Measurements from ENCODE around the gene PLXNA3. TPM values are rescaled to one million over a fixed set of nuclear protein-coding genes. Genes with fewer than 3 reads are reported as not detected.

Gene PLXNA3
- total and polyA plus RNA-seq, 8 donors = 2.3 to 296 (median 13.9) TPM

DNA sequence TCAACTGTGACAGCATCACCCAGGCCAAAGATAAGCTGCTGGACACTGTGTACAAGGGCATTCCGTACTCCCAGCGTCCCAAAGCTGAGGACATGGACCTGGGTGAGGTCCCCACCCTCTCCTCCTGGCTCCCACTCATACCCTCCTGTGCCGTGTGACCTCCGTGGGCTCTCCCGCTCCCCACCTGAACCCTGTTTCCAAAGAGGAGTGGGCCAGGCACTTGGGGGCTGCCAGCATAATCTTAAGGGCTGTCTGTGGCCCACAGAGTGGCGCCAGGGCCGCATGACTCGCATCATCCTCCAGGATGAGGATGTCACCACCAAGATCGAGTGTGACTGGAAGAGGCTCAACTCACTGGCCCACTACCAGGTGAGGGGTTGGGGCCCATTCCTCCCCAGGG lies 11.0 kb downstream of the PLXNA3 start:
- 88 to 92% (median 88%) methylated on average over 7 to 9 of the region's 9 CpGs for WGBS, 5 donors

DNA sequence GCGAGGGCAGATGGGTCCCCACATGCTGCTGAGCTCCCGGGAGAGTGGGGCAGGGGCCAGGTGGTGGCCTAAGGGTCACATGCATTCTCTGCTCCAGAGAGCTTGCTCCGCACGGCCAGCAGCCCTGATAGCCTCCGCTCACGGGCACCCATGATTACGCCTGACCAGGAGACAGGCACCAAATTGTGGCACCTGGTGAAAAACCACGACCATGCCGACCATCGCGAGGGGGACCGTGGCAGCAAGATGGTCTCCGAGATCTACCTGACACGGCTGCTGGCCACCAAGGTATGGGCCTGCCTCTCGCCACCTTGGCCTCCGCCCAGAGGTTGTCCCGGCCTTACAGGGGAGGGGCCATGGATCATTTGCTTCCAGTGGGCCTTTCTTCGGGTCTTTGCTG lies 11.8 kb downstream of the PLXNA3 start:
- DNase-seq = no peak
- H3K4me1 ChIP-seq = no peaks in the 10 kb centered on the region
- no peaks in the 10 kb centered on the region for H3K9me3 ChIP-seq
- H3K36me3 ChIP-seq = peaks cover 3 to 82% (median 74%) of the 10 kb centered on the region in 4 donors
- H3K27ac ChIP-seq = no peak overlapping the region
- no peak overlapping the region for H3K4me3 ChIP-seq
- TF ChIP-seq POLR2A (IDR thresholded peaks at IDR 0.05) (no peak), POLR2AphosphoS5 (IDR thresholded peaks at IDR 0.05) (no peak), EP300 (IDR thresholded peaks at IDR 0.05) (no peak)
- TF ChIP-seq, protein P1, sequence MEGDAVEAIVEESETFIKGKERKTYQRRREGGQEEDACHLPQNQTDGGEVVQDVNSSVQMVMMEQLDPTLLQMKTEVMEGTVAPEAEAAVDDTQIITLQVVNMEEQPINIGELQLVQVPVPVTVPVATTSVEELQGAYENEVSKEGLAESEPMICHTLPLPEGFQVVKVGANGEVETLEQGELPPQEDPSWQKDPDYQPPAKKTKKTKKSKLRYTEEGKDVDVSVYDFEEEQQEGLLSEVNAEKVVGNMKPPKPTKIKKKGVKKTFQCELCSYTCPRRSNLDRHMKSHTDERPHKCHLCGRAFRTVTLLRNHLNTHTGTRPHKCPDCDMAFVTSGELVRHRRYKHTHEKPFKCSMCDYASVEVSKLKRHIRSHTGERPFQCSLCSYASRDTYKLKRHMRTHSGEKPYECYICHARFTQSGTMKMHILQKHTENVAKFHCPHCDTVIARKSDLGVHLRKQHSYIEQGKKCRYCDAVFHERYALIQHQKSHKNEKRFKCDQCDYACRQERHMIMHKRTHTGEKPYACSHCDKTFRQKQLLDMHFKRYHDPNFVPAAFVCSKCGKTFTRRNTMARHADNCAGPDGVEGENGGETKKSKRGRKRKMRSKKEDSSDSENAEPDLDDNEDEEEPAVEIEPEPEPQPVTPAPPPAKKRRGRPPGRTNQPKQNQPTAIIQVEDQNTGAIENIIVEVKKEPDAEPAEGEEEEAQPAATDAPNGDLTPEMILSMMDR (IDR thresholded peaks at IDR 0.05) = no peak
- intact Hi-C loops (cut with DNase I; ENCODE audit: low total_unique reads) = no loop called here
- H3K27me3 ChIP-seq = no peaks in the 10 kb centered on the region
- WGBS, 5 donors = 67 to 100% (median 92%) methylated on average over 2 to 18 of the region's 18 CpGs

More for the DNA sequence above, 11.0 kb downstream of the PLXNA3 start:
- H3K27ac ChIP-seq = no peak overlapping the region
- TF ChIP-seq, protein P1 (IDR thresholded peaks at IDR 0.05) = no peak
- TF ChIP-seq POLR2AphosphoS5 (IDR thresholded peaks at IDR 0.05) (no peak), POLR2A (IDR thresholded peaks at IDR 0.05) (no peak), EP300 (IDR thresholded peaks at IDR 0.05) (no peak)
- no peaks in the 10 kb centered on the region for H3K9me3 ChIP-seq
- peaks cover 3 to 89% (median 81%) of the 10 kb centered on the region in 4 donors for H3K36me3 ChIP-seq
- intact Hi-C loops (cut with DNase I; ENCODE audit: low total_unique reads) = no loop called here
- H3K27me3 ChIP-seq = no peaks in the 10 kb centered on the region
- no peaks in the 10 kb centered on the region for H3K4me1 ChIP-seq
- H3K4me3 ChIP-seq = no peak overlapping the region
- DNase-seq = no peak

DNA sequence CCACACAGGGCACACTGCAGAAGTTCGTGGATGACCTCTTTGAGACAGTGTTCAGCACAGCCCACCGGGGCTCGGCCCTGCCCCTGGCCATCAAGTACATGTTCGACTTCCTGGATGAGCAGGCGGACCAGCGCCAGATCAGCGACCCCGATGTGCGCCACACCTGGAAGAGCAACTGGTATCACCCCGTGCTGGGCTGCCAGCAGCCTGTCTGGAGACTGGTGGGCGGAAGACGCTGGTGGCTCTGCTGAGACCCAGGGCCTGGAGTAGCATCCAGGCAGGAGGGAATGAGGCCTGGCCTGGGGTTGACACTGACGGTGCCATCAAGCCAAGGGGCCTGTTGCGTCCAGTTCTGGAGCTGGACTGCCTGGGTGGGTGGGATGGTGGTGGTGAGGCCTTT lies 12.4 kb downstream of the PLXNA3 start:
- no peaks in the 10 kb centered on the region for H3K4me1 ChIP-seq
- no peak for DNase-seq
- no peak overlapping the region for H3K4me3 ChIP-seq
- H3K36me3 ChIP-seq = peaks cover 3 to 77% (median 69%) of the 10 kb centered on the region in 4 donors
- no peak overlapping the region for H3K27ac ChIP-seq
- H3K9me3 ChIP-seq = no peaks in the 10 kb centered on the region
- no peaks in the 10 kb centered on the region for H3K27me3 ChIP-seq
- intact Hi-C loops (cut with DNase I; ENCODE audit: low total_unique reads) = no loop called here
- no peak for TF ChIP-seq EP300 (IDR thresholded peaks at IDR 0.05)
- no peak for TF ChIP-seq POLR2A (IDR thresholded peaks at IDR 0.05)
- TF ChIP-seq POLR2AphosphoS5 (IDR thresholded peaks at IDR 0.05) = no peak
- TF ChIP-seq, protein P1 (IDR thresholded peaks at IDR 0.05) = no peak
- 67 to 98% (median 89%) methylated on average over 3 to 14 of the region's 14 CpGs for WGBS, 5 donors

DNA sequence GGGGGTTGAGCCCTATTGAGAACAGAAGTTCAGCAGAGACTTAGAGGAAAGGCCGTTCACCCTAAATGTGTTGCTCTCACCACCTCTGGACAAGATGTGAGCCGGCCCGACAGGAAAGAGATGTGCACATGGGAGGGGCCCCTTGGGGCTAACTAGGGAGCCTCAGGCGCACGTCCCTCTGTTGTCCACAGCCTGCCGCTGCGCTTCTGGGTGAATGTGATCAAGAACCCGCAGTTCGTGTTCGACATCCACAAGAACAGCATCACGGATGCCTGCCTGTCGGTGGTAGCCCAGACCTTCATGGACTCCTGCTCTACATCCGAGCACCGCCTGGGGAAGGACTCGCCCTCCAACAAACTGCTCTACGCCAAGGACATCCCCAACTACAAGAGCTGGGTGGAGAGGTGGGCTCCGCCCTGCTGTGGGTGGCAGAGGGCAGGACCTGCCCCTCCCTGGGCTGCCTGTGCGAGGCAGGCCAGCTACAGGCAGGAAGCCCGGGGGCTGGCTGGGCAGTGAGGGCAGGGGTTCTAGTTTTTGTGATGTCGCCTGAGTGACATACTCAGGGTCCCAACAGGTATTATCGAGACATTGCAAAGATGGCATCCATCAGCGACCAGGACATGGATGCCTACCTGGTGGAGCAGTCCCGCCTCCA lies 13.0 kb downstream of the PLXNA3 start:
- Histone ChIP-seq H3K36me3 (peaks cover 3 to 71% (median 63%) of the 10 kb centered on the region in 4 donors), H3K4me3 (no peak overlapping the region), H3K4me1 (no peaks in the 10 kb centered on the region), H3K27me3 (no peaks in the 10 kb centered on the region), H3K9me3 (no peaks in the 10 kb centered on the region), H3K27ac (no peak overlapping the region)
- DNase-seq = no peak
- intact Hi-C loops (cut with DNase I; ENCODE audit: low total_unique reads) = no loop called here
- 86 to 95% (median 92%) methylated on average over 20 to 23 of the region's 23 CpGs for WGBS, 5 donors
- TF ChIP-seq POLR2A (IDR thresholded peaks at IDR 0.05) (no peak), POLR2AphosphoS5 (IDR thresholded peaks at IDR 0.05) (no peak), EP300 (IDR thresholded peaks at IDR 0.05) (no peak)
- TF ChIP-seq, protein P1 (IDR thresholded peaks at IDR 0.05) = no peak
